Measurements from ENCODE around the gene TMEM132D. TPM values are rescaled to one million over a fixed set of nuclear protein-coding genes. Genes with fewer than 3 reads are reported as not detected.

TMEM132D gene
- total RNA-seq, 1 experiment from 2014 or later: 1.4 TPM

- Mint-ChIP-seq H3K4me1 (no peaks in the 10 kb centered on the region), H3K27me3 (ENCODE audit: low read depth) (peaks cover 19% of the 10 kb centered on the region), H3K27ac (no peak overlapping the region), H3K4me3 (no peak overlapping the region), H3K36me3 (peaks cover 71% of the 10 kb centered on the region), H3K9me3 (peaks cover 87% of the 10 kb centered on the region)
- ChIA-PET CTCF (no interaction called here), POLR2A (no interaction called here)
- TF ChIP-seq ELF4 (CRISPR knock-in tag; IDR thresholded peaks at IDR 0.05; ENCODE audit: low read depth) (no peak), CREB1 (CRISPR knock-in tag; IDR thresholded peaks at IDR 0.05) (no peak), CREM (CRISPR knock-in tag; IDR thresholded peaks at IDR 0.05) (no peak), USF1 (CRISPR knock-in tag; IDR thresholded peaks at IDR 0.05) (no peak), NFE2L1 (CRISPR knock-in tag; IDR thresholded peaks at IDR 0.05) (no peak), MLX (CRISPR knock-in tag; IDR thresholded peaks at IDR 0.05) (no peak), GRHL2 (CRISPR knock-in tag; IDR thresholded peaks at IDR 0.05; ENCODE audit: insufficient replicate concordance, severe bottlenecking) (no peak), ESRRA (CRISPR knock-in tag; IDR thresholded peaks at IDR 0.05; ENCODE audit: borderline replicate concordance) (no peak), ZBTB43 (CRISPR knock-in tag; IDR thresholded peaks at IDR 0.05) (no peak)
- TF ChIP-seq, protein P1, sequence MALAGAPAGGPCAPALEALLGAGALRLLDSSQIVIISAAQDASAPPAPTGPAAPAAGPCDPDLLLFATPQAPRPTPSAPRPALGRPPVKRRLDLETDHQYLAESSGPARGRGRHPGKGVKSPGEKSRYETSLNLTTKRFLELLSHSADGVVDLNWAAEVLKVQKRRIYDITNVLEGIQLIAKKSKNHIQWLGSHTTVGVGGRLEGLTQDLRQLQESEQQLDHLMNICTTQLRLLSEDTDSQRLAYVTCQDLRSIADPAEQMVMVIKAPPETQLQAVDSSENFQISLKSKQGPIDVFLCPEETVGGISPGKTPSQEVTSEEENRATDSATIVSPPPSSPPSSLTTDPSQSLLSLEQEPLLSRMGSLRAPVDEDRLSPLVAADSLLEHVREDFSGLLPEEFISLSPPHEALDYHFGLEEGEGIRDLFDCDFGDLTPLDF (CRISPR knock-in tag; IDR thresholded peaks at IDR 0.05): no peak
- DNase-seq (ENCODE audit: low spot score) (no peak), ATAC-seq (no peak)
Observed at GRCh38 chr12:129651951-129652350, 251.9 kb downstream of the TMEM132D start.

- Mint-ChIP-seq H3K4me1 (no peaks in the 10 kb centered on the region), H3K9me3 (peaks cover 71% of the 10 kb centered on the region), H3K36me3 (peaks cover 79% of the 10 kb centered on the region), H3K27ac (no peak overlapping the region), H3K27me3 (ENCODE audit: low read depth) (peaks cover 11% of the 10 kb centered on the region), H3K4me3 (no peak overlapping the region)
- DNase-seq (ENCODE audit: low spot score) (no peak), ATAC-seq (no peak)
- ChIA-PET CTCF (no interaction called here), POLR2A (no interaction called here)
- TF ChIP-seq, protein P2, sequence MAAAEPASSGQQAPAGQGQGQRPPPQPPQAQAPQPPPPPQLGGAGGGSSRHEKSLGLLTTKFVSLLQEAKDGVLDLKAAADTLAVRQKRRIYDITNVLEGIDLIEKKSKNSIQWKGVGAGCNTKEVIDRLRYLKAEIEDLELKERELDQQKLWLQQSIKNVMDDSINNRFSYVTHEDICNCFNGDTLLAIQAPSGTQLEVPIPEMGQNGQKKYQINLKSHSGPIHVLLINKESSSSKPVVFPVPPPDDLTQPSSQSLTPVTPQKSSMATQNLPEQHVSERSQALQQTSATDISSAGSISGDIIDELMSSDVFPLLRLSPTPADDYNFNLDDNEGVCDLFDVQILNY (CRISPR knock-in tag; IDR thresholded peaks at IDR 0.05): no peak
- TF ChIP-seq FOXJ3 (CRISPR knock-in tag; IDR thresholded peaks at IDR 0.05; ENCODE audit: borderline replicate concordance) (no peak), ZNF281 (CRISPR knock-in tag; IDR thresholded peaks at IDR 0.05) (no peak), SOX15 (CRISPR knock-in tag; IDR thresholded peaks at IDR 0.05) (no peak), IRF2 (CRISPR knock-in tag; IDR thresholded peaks at IDR 0.05; ENCODE audit: borderline replicate concordance, low read depth) (no peak), ATF2 (CRISPR knock-in tag; IDR thresholded peaks at IDR 0.05; ENCODE audit: borderline replicate concordance, low read depth) (no peak), RORB (CRISPR knock-in tag; IDR thresholded peaks at IDR 0.05) (no peak)
- TF ChIP-seq, protein P3, sequence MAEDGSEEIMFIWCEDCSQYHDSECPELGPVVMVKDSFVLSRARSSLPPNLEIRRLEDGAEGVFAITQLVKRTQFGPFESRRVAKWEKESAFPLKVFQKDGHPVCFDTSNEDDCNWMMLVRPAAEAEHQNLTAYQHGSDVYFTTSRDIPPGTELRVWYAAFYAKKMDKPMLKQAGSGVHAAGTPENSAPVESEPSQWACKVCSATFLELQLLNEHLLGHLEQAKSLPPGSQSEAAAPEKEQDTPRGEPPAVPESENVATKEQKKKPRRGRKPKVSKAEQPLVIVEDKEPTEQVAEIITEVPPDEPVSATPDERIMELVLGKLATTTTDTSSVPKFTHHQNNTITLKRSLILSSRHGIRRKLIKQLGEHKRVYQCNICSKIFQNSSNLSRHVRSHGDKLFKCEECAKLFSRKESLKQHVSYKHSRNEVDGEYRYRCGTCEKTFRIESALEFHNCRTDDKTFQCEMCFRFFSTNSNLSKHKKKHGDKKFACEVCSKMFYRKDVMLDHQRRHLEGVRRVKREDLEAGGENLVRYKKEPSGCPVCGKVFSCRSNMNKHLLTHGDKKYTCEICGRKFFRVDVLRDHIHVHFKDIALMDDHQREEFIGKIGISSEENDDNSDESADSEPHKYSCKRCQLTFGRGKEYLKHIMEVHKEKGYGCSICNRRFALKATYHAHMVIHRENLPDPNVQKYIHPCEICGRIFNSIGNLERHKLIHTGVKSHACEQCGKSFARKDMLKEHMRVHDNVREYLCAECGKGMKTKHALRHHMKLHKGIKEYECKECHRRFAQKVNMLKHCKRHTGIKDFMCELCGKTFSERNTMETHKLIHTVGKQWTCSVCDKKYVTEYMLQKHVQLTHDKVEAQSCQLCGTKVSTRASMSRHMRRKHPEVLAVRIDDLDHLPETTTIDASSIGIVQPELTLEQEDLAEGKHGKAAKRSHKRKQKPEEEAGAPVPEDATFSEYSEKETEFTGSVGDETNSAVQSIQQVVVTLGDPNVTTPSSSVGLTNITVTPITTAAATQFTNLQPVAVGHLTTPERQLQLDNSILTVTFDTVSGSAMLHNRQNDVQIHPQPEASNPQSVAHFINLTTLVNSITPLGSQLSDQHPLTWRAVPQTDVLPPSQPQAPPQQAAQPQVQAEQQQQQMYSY (CRISPR knock-in tag; IDR thresholded peaks at IDR 0.05): no peak
Observed at GRCh38 chr12:129641926-129642325, 261.9 kb downstream of the TMEM132D start.

Measured in WTC11 (cell line).